MM.1S (cell line): ENCODE data around the gene ACOXL.

Experiments
- DNase-seq: peaks from one replicate; pipeline ENCODE4 v3.0.0-alpha.2; 2015
- H2AFZ ChIP-seq: fragments of 300-600 bp; sonication (generic); 2 replicates; pipeline ENCODE4 v1.6.0; 2016; ENCODE audit warnings: antibody characterized with exemption, low read length
- H3F3A ChIP-seq: fragments of 300-600 bp; sonication (generic); 2 replicates; pipeline ENCODE4 v1.6.1; 2016; ENCODE audit warnings: mild to moderate bottlenecking, antibody characterized with exemption, low read length, moderate library complexity, mixed read lengths; ENCODE audit not compliant: insufficient read depth
- H3K27ac ChIP-seq: fragments of 300-600 bp; sonication (generic); 2 replicates; pipeline ENCODE4 v1.5.1; 2016; ENCODE audit warnings: mild to moderate bottlenecking, low read length
- H3K27me3 ChIP-seq: fragments of 300-600 bp; sonication (generic); replicated peaks from 2 replicates; pipeline ENCODE4 v1.6.0; 2016; ENCODE audit warnings: low read length; ENCODE audit not compliant: insufficient read depth
- H3K36me3 ChIP-seq: fragments of 300-600 bp; sonication (generic); replicated peaks from 2 replicates; pipeline ENCODE4 v1.6.1; 2016; ENCODE audit warnings: mild to moderate bottlenecking, low read length, mixed read lengths; ENCODE audit not compliant: insufficient read depth
- H3K4me1 ChIP-seq: fragments of 300-600 bp; sonication (generic); 2 replicates; pipeline ENCODE4 v1.6.1; 2016; ENCODE audit warnings: low read length, mixed read lengths
- H3K4me2 ChIP-seq: fragments of 300-600 bp; sonication (generic); 2 replicates; pipeline ENCODE4 v1.6.0; 2016; ENCODE audit warnings: low read depth, low read length
- H3K4me3 ChIP-seq: fragments of 300-600 bp; sonication (generic); 2 replicates; pipeline ENCODE4 v1.5.1; 2016; ENCODE audit warnings: low read length, mixed read lengths
- H3K79me2 ChIP-seq: fragments of 300-600 bp; sonication (generic); 2 replicates; pipeline ENCODE4 v1.6.1; 2016; ENCODE audit warnings: mixed run types, low read length, mixed read lengths
- H3K9ac ChIP-seq: fragments of 300-600 bp; sonication (generic); 2 replicates; pipeline ENCODE4 v1.6.1; 2016; ENCODE audit warnings: low read length, mixed read lengths
- H3K9me2 ChIP-seq: fragments of 300-600 bp; sonication (generic); replicated peaks from 2 replicates; pipeline ENCODE4 v1.6.1; 2016; ENCODE audit warnings: mild to moderate bottlenecking, low read length, mixed read lengths; ENCODE audit not compliant: insufficient read depth
- H3K9me3 ChIP-seq: fragments of 300-600 bp; sonication (generic); replicated peaks from 2 replicates; pipeline ENCODE4 v1.6.1; 2016; ENCODE audit warnings: mild to moderate bottlenecking, low read length, mixed read lengths; ENCODE audit not compliant: insufficient read depth
- H4K20me1 ChIP-seq: fragments of 300-600 bp; sonication (generic); 2 replicates; pipeline ENCODE4 v1.6.1; 2016; ENCODE audit warnings: mild to moderate bottlenecking, low read length, moderate library complexity, mixed read lengths; ENCODE audit not compliant: insufficient read depth
- EZH2 ChIP-seq: fragments of 300-600 bp; sonication (generic); optimal IDR thresholded peaks from 2 replicates; pipeline ENCODE3; 2017; ENCODE audit warnings: low read depth, mild to moderate bottlenecking, antibody characterized with exemption, low read length, mixed read lengths
- EZH2phosphoT487 ChIP-seq: fragments of 300-600 bp; sonication (generic); IDR thresholded peaks from 2 replicates; pipeline ENCODE4 v1.6.1; 2018; ENCODE audit warnings: antibody characterized with exemption, low read length
- TF ChIP-seq, protein P1 (sequence below): fragments of 300-600 bp; sonication (generic); IDR thresholded peaks from 2 replicates; pipeline ENCODE4 v1.5.1; 2016; ENCODE audit warnings: antibody characterized with exemption, low read length, mixed read lengths

ACOXL gene

DNA sequence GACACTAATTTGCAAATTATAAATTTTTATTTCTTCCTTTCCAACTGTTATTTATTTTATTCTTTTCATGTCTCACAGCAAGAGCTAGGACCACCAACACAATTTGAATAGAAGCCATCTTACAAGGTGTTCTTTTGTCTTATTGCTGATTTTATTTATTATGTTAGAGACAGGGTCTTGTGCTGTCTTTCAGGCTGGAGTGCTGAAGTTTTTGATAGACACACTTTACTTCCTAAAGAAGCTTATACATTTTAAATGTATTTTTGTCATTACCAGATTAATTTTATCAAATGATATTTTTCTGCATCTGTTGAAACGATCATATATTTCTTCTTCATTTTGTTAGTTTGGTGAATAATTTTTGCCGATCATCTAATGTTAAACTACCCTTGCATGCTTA is 258.1 kb downstream of the ACOXL start:
- Histone ChIP-seq H3K79me2 (no peaks in the 10 kb centered on the region), H3K9me2 (no peaks in the 10 kb centered on the region), H2AFZ (no peak overlapping the region), H3K9ac (no peak overlapping the region), H3K4me2 (no peak overlapping the region), H4K20me1 (no peaks in the 10 kb centered on the region), H3K4me3 (no peak overlapping the region), H3K9me3 (no peaks in the 10 kb centered on the region), H3F3A (no peaks in the 10 kb centered on the region), H3K27ac (no peak overlapping the region), H3K27me3 (no peaks in the 10 kb centered on the region), H3K4me1 (no peaks in the 10 kb centered on the region), H3K36me3 (no peaks in the 10 kb centered on the region)
- no peak for DNase-seq
- TF ChIP-seq, protein P1, sequence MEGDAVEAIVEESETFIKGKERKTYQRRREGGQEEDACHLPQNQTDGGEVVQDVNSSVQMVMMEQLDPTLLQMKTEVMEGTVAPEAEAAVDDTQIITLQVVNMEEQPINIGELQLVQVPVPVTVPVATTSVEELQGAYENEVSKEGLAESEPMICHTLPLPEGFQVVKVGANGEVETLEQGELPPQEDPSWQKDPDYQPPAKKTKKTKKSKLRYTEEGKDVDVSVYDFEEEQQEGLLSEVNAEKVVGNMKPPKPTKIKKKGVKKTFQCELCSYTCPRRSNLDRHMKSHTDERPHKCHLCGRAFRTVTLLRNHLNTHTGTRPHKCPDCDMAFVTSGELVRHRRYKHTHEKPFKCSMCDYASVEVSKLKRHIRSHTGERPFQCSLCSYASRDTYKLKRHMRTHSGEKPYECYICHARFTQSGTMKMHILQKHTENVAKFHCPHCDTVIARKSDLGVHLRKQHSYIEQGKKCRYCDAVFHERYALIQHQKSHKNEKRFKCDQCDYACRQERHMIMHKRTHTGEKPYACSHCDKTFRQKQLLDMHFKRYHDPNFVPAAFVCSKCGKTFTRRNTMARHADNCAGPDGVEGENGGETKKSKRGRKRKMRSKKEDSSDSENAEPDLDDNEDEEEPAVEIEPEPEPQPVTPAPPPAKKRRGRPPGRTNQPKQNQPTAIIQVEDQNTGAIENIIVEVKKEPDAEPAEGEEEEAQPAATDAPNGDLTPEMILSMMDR: no peak
- TF ChIP-seq EZH2phosphoT487 (no peak), EZH2 (no peak)

DNA sequence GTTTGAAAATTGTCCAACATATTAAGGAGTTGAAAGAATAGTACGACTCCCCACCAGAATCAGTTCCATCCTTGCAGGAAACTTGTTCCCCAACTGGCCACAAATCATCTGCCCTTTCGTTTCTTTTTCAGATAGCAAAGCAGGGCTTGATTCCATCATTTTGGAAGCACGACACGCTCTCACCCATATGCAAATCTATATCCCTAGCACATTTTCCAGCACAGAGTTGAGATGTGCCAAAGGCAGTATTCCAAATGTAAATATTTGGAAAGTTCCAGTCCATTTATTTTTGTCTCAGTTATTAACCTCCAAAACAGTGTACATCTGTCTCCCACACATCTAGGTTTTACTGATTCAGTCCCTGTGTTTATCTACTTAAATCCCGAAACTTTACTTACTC is 259.5 kb downstream of the ACOXL start:
- H3K4me1 ChIP-seq: no peaks in the 10 kb centered on the region
- H3K27me3 ChIP-seq: no peaks in the 10 kb centered on the region
- no peaks in the 10 kb centered on the region for H3K9me2 ChIP-seq
- no peak for DNase-seq
- no peaks in the 10 kb centered on the region for H3K36me3 ChIP-seq
- no peak overlapping the region for H3K4me2 ChIP-seq
- no peak overlapping the region for H3K4me3 ChIP-seq
- H3K27ac ChIP-seq: no peak overlapping the region
- no peak overlapping the region for H3K9ac ChIP-seq
- H4K20me1 ChIP-seq: no peaks in the 10 kb centered on the region
- H2AFZ ChIP-seq: no peak overlapping the region
- no peaks in the 10 kb centered on the region for H3K79me2 ChIP-seq
- TF ChIP-seq EZH2 (no peak), EZH2phosphoT487 (no peak)
- TF ChIP-seq, protein P1: no peak
- no peaks in the 10 kb centered on the region for H3K9me3 ChIP-seq
- no peaks in the 10 kb centered on the region for H3F3A ChIP-seq

DNA sequence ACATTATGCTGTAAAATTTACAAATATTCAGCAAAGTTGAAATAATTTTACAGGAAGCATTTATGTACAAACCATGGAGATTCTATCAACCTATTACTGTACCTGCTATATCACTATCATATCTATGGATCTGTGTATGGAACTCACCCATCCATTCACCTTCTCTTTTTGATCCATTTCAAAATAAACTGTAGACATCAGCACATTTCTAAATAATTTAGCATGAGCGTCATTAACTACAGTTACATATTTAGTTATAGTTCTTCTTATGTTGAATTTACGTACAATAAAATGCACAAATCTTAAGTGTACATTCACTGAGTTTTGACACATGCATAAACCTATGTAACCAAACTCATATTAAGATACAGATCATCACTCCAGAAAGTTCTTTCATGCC is 260.5 kb downstream of the ACOXL start:
- Histone ChIP-seq H3K9me3 (no peaks in the 10 kb centered on the region), H3K9ac (no peak overlapping the region), H3K4me3 (no peak overlapping the region), H3K4me1 (no peaks in the 10 kb centered on the region), H3K36me3 (no peaks in the 10 kb centered on the region), H3F3A (no peaks in the 10 kb centered on the region), H3K9me2 (no peaks in the 10 kb centered on the region), H3K27ac (no peak overlapping the region), H2AFZ (no peak overlapping the region), H3K27me3 (no peaks in the 10 kb centered on the region), H3K4me2 (no peak overlapping the region), H3K79me2 (no peaks in the 10 kb centered on the region), H4K20me1 (no peaks in the 10 kb centered on the region)
- DNase-seq: no peak
- TF ChIP-seq, protein P1: no peak
- TF ChIP-seq EZH2phosphoT487 (no peak), EZH2 (no peak)
